IMR-90 (cell line): ENCODE results near the gene OR2B6. TPM values are rescaled to one million over a fixed set of nuclear protein-coding genes. Genes with fewer than 3 reads are reported as not detected.

Source experiments
- ATAC-seq: fragments of 200-7000 bp; cut with Tn5 transposase; 2 replicates; pipeline ENCODE4 v1.9.1; 2020; ENCODE audit warnings: low read depth, mild to moderate bottlenecking, moderate library complexity
- BruUV-seq: library from RNA; stranded (reverse); fragments of 400-500 nt; replicated peaks from 2 replicates; lab custom pipeline; 2021; lab: Mats Ljungman, UMichigan
- CTCF ChIA-PET: fragments of 300-600 bp; formaldehyde crosslinking; extraction: SDS; loops from one replicate; lab custom pipeline; 2021; ENCODE audit warnings: antibody characterized with exemption; lab: Yijun Ruan, JAX
- POLR2A ChIA-PET: fragments of 300-600 bp; sonication (Branson Sonifier 250); formaldehyde crosslinking; loops from one replicate; lab custom pipeline; 2022; ENCODE audit warnings: antibody characterized with exemption; ENCODE audit not compliant: unreplicated experiment; lab: Charles Lee
- DNase-seq: peaks from one replicate; pipeline ENCODE4 v3.0.0; 2013
- H2AFZ ChIP-seq: replicated peaks from 2 replicates; pipeline ENCODE3; 2013; ENCODE audit warnings: low read length, mild to moderate bottlenecking; ENCODE audit not compliant: poor library complexity
- H2AK5ac ChIP-seq: 2 replicates; pipeline ENCODE4 v1.6.1; 2013; ENCODE audit warnings: low read depth, low read length, inconsistent platforms
- H2AK9ac ChIP-seq: replicated peaks from 2 replicates; pipeline ENCODE3; 2013; ENCODE audit warnings: mild to moderate bottlenecking, low read depth, low read length, moderate library complexity; ENCODE audit not compliant: poor library complexity
- H2BK120ac ChIP-seq: 2 replicates; pipeline ENCODE4 v1.6.1; 2013; ENCODE audit warnings: low read depth, low read length, inconsistent platforms
- H2BK15ac ChIP-seq: 3 replicates; pipeline ENCODE4 v1.6.1; 2013; ENCODE audit warnings: low read depth, low read length, inconsistent platforms
- H2BK20ac ChIP-seq: 2 replicates; pipeline ENCODE4 v1.6.1; 2013; ENCODE audit warnings: low read depth, mild to moderate bottlenecking, inconsistent platforms, low read length, moderate library complexity
- H2BK5ac ChIP-seq: 2 replicates; pipeline ENCODE4 v1.6.1; 2013; ENCODE audit warnings: mild to moderate bottlenecking, low read depth, low read length, inconsistent platforms; ENCODE audit not compliant: poor library complexity, severe bottlenecking
- H3K14ac ChIP-seq: replicated peaks from 2 replicates; pipeline ENCODE4 v1.6.1; 2013; ENCODE audit warnings: low read depth, low read length, inconsistent platforms
- H3K18ac ChIP-seq: 2 replicates; pipeline ENCODE4 v1.6.1; 2013; ENCODE audit warnings: low read depth, low read length, control low read depth
- H3K23ac ChIP-seq: 2 replicates; pipeline ENCODE4 v1.6.1; 2013; ENCODE audit warnings: low read depth, low read length, inconsistent platforms
- H3K27ac ChIP-seq: 2 replicates; pipeline ENCODE4 v1.5.1; 2013; ENCODE audit warnings: mild to moderate bottlenecking, control low read depth, low read length; ENCODE audit not compliant: insufficient read depth
- H3K27me3 ChIP-seq: 2 replicates; pipeline ENCODE4 v1.6.1; 2013; ENCODE audit warnings: low read length; ENCODE audit not compliant: control insufficient read depth, insufficient read depth
- H3K36me3 ChIP-seq: 2 replicates; pipeline ENCODE4 v1.6.1; 2013; ENCODE audit warnings: low read length, mixed read lengths; ENCODE audit not compliant: control insufficient read depth, insufficient read depth
- H3K4ac ChIP-seq: 2 replicates; pipeline ENCODE4 v1.6.1; 2013; ENCODE audit warnings: low read depth, low read length, inconsistent platforms
- H3K4me1 ChIP-seq: 2 replicates; pipeline ENCODE4 v1.6.1; 2013; ENCODE audit warnings: low read length, mixed read lengths; ENCODE audit not compliant: control insufficient read depth, insufficient read depth
- H3K4me2 ChIP-seq: 2 replicates; pipeline ENCODE4 v1.6.1; 2013; ENCODE audit warnings: low read depth, mild to moderate bottlenecking, control low read depth, low read length, moderate library complexity
- H3K4me3 ChIP-seq: 2 replicates; pipeline ENCODE4 v1.5.1; 2013; ENCODE audit warnings: low read depth, mild to moderate bottlenecking, control low read depth, low read length, moderate library complexity; ENCODE audit not compliant: insufficient read depth
- H3K56ac ChIP-seq: 2 replicates; pipeline ENCODE4 v1.6.1; 2013; ENCODE audit warnings: low read length, inconsistent platforms; ENCODE audit not compliant: insufficient read depth; ENCODE audit errors: extremely low read depth
- H3K79me1 ChIP-seq, 2 experiments: 2 replicates each; pipeline ENCODE4 v1.6.1; 2013; ENCODE audit warnings: low read length in 2 of 2, inconsistent platforms in 1 of 2, low read depth in 1 of 2
- H3K9ac ChIP-seq: 2 replicates; pipeline ENCODE4 v1.6.1; 2013; ENCODE audit warnings: low read depth, low read length, control low read depth
- H3K9me1 ChIP-seq: 2 replicates; pipeline ENCODE4 v1.6.1; 2013; ENCODE audit warnings: low read length, inconsistent platforms; ENCODE audit not compliant: insufficient read depth
- H3K9me3 ChIP-seq: 2 replicates; pipeline ENCODE4 v1.6.1; 2013; ENCODE audit warnings: low read length; ENCODE audit not compliant: control insufficient read depth, insufficient read depth
- H4K20me1 ChIP-seq: 2 replicates; pipeline ENCODE4 v1.6.1; 2013; ENCODE audit warnings: low read length, inconsistent platforms; ENCODE audit not compliant: insufficient read depth
- H4K5ac ChIP-seq: 2 replicates; pipeline ENCODE4 v1.6.1; 2013; ENCODE audit warnings: mild to moderate bottlenecking, low read depth, low read length, control low read depth
- H4K8ac ChIP-seq, 2 experiments: 2 replicates each; pipeline ENCODE4 v1.6.1; 2013; ENCODE audit warnings: low read depth in 2 of 2, low read length in 2 of 2, control low read depth in 1 of 2, inconsistent platforms in 1 of 2
- H4K91ac ChIP-seq: 2 replicates; pipeline ENCODE4 v1.6.1; 2013; ENCODE audit warnings: low read depth, low read length, inconsistent platforms; ENCODE audit not compliant: insufficient read depth
- BHLHE40 ChIP-seq: fragments of 150-350 bp; IDR thresholded peaks from 2 replicates; pipeline ENCODE4 v1.6.1; 2016; ENCODE audit warnings: mild to moderate bottlenecking, low read depth, low read length
- CEBPB ChIP-seq: IDR thresholded peaks from 2 replicates; pipeline ENCODE4 v1.6.1; 2012; ENCODE audit warnings: low read depth, low read length, improper control_type of control experiment
- CHD1 ChIP-seq: IDR thresholded peaks from 2 replicates; pipeline ENCODE4 v1.6.1; 2012; ENCODE audit warnings: low read depth, low read length, improper control_type of control experiment
- CTCF ChIP-seq: conservative IDR thresholded peaks from 2 replicates; pipeline ENCODE4 v1.5.1; 2012; ENCODE audit warnings: mild to moderate bottlenecking, low read depth, low read length, improper control_type of control experiment
- ELK1 ChIP-seq: fragments of 150-350 bp; IDR thresholded peaks from 2 replicates; pipeline ENCODE4 v1.6.1; 2016; ENCODE audit warnings: low read depth, mild to moderate bottlenecking, low read length, moderate library complexity, borderline replicate concordance
- FOS ChIP-seq: fragments of 150-350 bp; IDR thresholded peaks from 2 replicates; pipeline ENCODE4 v1.6.1; 2016; ENCODE audit warnings: low read depth, low read length
- MAFK ChIP-seq: IDR thresholded peaks from 2 replicates; pipeline ENCODE4 v1.6.1; 2012; ENCODE audit warnings: low read depth, low read length, improper control_type of control experiment
- MAZ ChIP-seq: IDR thresholded peaks from 2 replicates; pipeline ENCODE4 v1.6.1; 2012; ENCODE audit warnings: low read depth, mild to moderate bottlenecking, low read length, improper control_type of control experiment, moderate library complexity, borderline replicate concordance
- MXI1 ChIP-seq: IDR thresholded peaks from 2 replicates; pipeline ENCODE4 v1.6.1; 2012; ENCODE audit warnings: low read depth, mild to moderate bottlenecking, low read length, moderate library complexity, borderline replicate concordance
- NFE2L2 ChIP-seq: fragments of 150-350 bp; IDR thresholded peaks from 2 replicates; pipeline ENCODE4 v1.6.1; 2016; ENCODE audit warnings: low read depth, mild to moderate bottlenecking, low read length
- POLR2A ChIP-seq: IDR thresholded peaks from 2 replicates; pipeline ENCODE4 v1.6.1; 2012; ENCODE audit warnings: mild to moderate bottlenecking, low read depth, low read length
- RAD21 ChIP-seq: IDR thresholded peaks from 2 replicates; pipeline ENCODE4 v1.6.1; 2012; ENCODE audit warnings: low read length, improper control_type of control experiment
- RCOR1 ChIP-seq: IDR thresholded peaks from 2 replicates; pipeline ENCODE4 v1.6.1; 2012; ENCODE audit warnings: mild to moderate bottlenecking, low read length, improper control_type of control experiment; ENCODE audit not compliant: insufficient replicate concordance
- RFX5 ChIP-seq: IDR thresholded peaks from 2 replicates; pipeline ENCODE4 v1.8.0; 2012; ENCODE audit warnings: low read depth, mild to moderate bottlenecking, low read length, moderate library complexity
- SMC3 ChIP-seq: fragments of 150-350 bp; IDR thresholded peaks from 2 replicates; pipeline ENCODE4 v1.6.1; 2016; ENCODE audit warnings: low read depth, mild to moderate bottlenecking, antibody characterized with exemption, low read length, moderate library complexity
- USF2 ChIP-seq: fragments of 150-350 bp; IDR thresholded peaks from 2 replicates; pipeline ENCODE4 v1.6.1; 2017; ENCODE audit warnings: mild to moderate bottlenecking, antibody characterized with exemption, low read length, low read depth
- WGBS, 2 experiments: methylation state at CpG; one replicate each; pipeline versions ENCODE4 v1.1.5 to v1.1.7; 2013; ENCODE audit warnings: missing lambda C conversion rate in 2 of 2; ENCODE audit not compliant: insufficient read length in 1 of 2; ENCODE audit errors: extremely low coverage in 2 of 2; 5-methylcytosine and 5-hydroxymethylcytosine counted together
- dilution Hi-C: fragments of 300-500 bp; cut with HindIII; formaldehyde crosslinking; loops from one replicate; pipeline ENCODE4 v1.14.3; 2018; ENCODE audit warnings: low sequenced_read_pairs; ENCODE audit not compliant: unreplicated experiment
- in situ Hi-C: fragments of 300-500 bp; cut with MboI; formaldehyde crosslinking; loops from 3 replicates; pipeline ENCODE4 v1.14.3; 2019; ENCODE audit warnings: low sequenced_read_pairs, inconsistent platforms, mixed read lengths
- intact Hi-C: fragments of 100-400 bp; cut with micrococcal nuclease; formaldehyde crosslinking; loops from 2 replicates; pipeline ENCODE4 v1.10.0; 2022
- polyA plus RNA-seq, 3 experiments: library from polyadenylated mRNA; depleted of rRNA; stranded (reverse); fragments of >200 nt; gene quantifications; 2 replicates each; pipeline ENCODE4 v1.2.3, GENCODE V29; 2012; ENCODE audit warnings: low replicate concordance in 1 of 3
- total RNA-seq: library from RNA; depleted of rRNA; stranded (reverse); fragments of >200 nt; gene quantifications from 2 replicates; pipeline ENCODE4 v1.2.3, GENCODE V29; 2012

OR2B6 gene
- total and polyA plus RNA-seq, 2 of the 4 experiments (the other 2 are of a cell fraction) = not detected

- H3K4me2 ChIP-seq = no peak overlapping the region
- H3K9me3 ChIP-seq = no peaks in the 10 kb centered on the region
- in situ Hi-C loops = no loop called here
- H3K9me1 ChIP-seq = no peaks in the 10 kb centered on the region
- H2AFZ ChIP-seq = no peak overlapping the region
- no peak overlapping the region for H2AK5ac ChIP-seq
- ATAC-seq (no peak), DNase-seq (no peak)
- no peak overlapping the region for H3K4me3 ChIP-seq
- intact Hi-C loops = no loop called here
- H4K5ac ChIP-seq = no peak overlapping the region
- no peak overlapping the region for H3K23ac ChIP-seq
- ChIA-PET CTCF (no interaction called here), POLR2A (no interaction called here)
- H3K18ac ChIP-seq = no peak overlapping the region
- no peaks in the 10 kb centered on the region for H3K79me1 ChIP-seq
- no peak overlapping the region for H2BK5ac ChIP-seq
- no peaks in the 10 kb centered on the region for H4K20me1 ChIP-seq
- BruUV-seq = no TSS peak
- no peak overlapping the region for H4K91ac ChIP-seq
- no peaks in the 10 kb centered on the region for H3K27me3 ChIP-seq
- H2BK20ac ChIP-seq = no peak overlapping the region
- TF ChIP-seq POLR2A (no peak), NFE2L2 (no peak), FOS (no peak), CTCF (no peak), RAD21 (no peak), RFX5 (no peak), BHLHE40 (no peak), ELK1 (no peak), MAZ (no peak), MAFK (no peak), CHD1 (no peak), USF2 (no peak), SMC3 (no peak), CEBPB (no peak), MXI1 (no peak), RCOR1 (no peak)
- no peak overlapping the region for H3K4ac ChIP-seq
- dilution Hi-C loops = no loop called here
- no peak overlapping the region for H2AK9ac ChIP-seq
- H2BK15ac ChIP-seq = no peak overlapping the region
- H3K56ac ChIP-seq = no peak overlapping the region
- no peaks in the 10 kb centered on the region for H3K36me3 ChIP-seq
- no peak overlapping the region for H3K14ac ChIP-seq
- no peaks in the 10 kb centered on the region for H3K4me1 ChIP-seq
- H2BK120ac ChIP-seq = no peak overlapping the region
- no peak overlapping the region for H3K27ac ChIP-seq
- 33% methylated on average over 1 of the region's 5 CpGs; no CpG with 5 or more reads in 1 of the 2 experiments for WGBS, 2 experiments
- no peak overlapping the region for H4K8ac ChIP-seq
- no peak overlapping the region for H3K9ac ChIP-seq
These were observed 48.3 kb downstream of the OR2B6 start for GRCh38 chr6:28005152-28005890.
